ENCODE results near the gene PLGLB2. TPM values are rescaled to one million over a fixed set of nuclear protein-coding genes. Genes with fewer than 3 reads are reported as not detected.

Gene PLGLB2
- not detected in 2 replicates for total RNA-seq

GRCh38 chr2:87747791-87748190 is at the start of gene PLGLB2:
Gene PLGLB2, plus strand, starts transcription at chr2:87748087. Its CDS starts 67 bp downstream, at chr2:87748154.

Other genes starting within 250 kb of the PLGLB2 start
- gene RGPD2, start 77.7 kb downstream of the PLGLB2 start, total RNA-seq = 0.47 and 0.49 TPM in 2 replicates